GM12878 (cell line): ENCODE measurements around the gene ARAP1. TPM values are rescaled to one million over a fixed set of nuclear protein-coding genes. Genes with fewer than 3 reads are reported as not detected.

Source experiments
- ATAC-seq: fragments of 200-7000 bp; cut with Tn5 transposase; 3 replicates; pipeline ENCODE4 v1.9.1; 2020; ENCODE audit warnings: mild to moderate bottlenecking, moderate library complexity
- BruUV-seq: library from RNA; stranded (reverse); fragments of 400-500 nt; replicated peaks from 2 replicates; lab custom pipeline; 2021; lab: Mats Ljungman, UMichigan
- CTCF ChIA-PET: fragments of 300-600 bp; sonication (Branson Sonifier 250); formaldehyde crosslinking; extraction: SDS; loops from one replicate; lab custom pipeline; 2021; ENCODE audit warnings: inconsistent platforms; lab: Yijun Ruan, JAX
- POLR2A ChIA-PET: fragments of 350-600 bp; formaldehyde crosslinking; extraction: SDS; loops from one replicate; lab custom pipeline; 2021; ENCODE audit warnings: inconsistent platforms; lab: Charles Lee
- RAD21 ChIA-PET: fragments of 300-600 bp; sonication (Branson Sonifier 250); formaldehyde crosslinking; loops from one replicate; lab custom pipeline; 2023; ENCODE audit warnings: antibody characterized with exemption; ENCODE audit not compliant: unreplicated experiment; lab: Charles Lee
- SMC1A ChIA-PET: fragments of 300-600 bp; sonication (Branson Sonifier 250); formaldehyde crosslinking; loops from one replicate; lab custom pipeline; 2023; ENCODE audit not compliant: unreplicated experiment, uncharacterized antibody; lab: Charles Lee
- DNase-seq: peaks from one replicate; pipeline ENCODE4 v3.0.0-alpha.2; 2011; ENCODE audit warnings: low read depth, low spot score
- FAIRE-seq: peaks from 3 replicates; lab custom pipeline; 2011; peaks lifted over from hg19 to GRCh38; lab: Jason Lieb, UNC
- H2AFZ ChIP-seq: 2 replicates; pipeline ENCODE4 v1.6.0; 2011; ENCODE audit warnings: low read depth, low read length, control low read depth; ENCODE audit not compliant: control insufficient read depth
- H3K27ac ChIP-seq: 2 replicates; pipeline ENCODE4 v1.5.1; 2011; ENCODE audit warnings: control low read depth; ENCODE audit not compliant: control insufficient read depth, insufficient read depth
- H3K27me3 ChIP-seq, 2 experiments: replicated peaks in 1 of 2; 2 replicates each; pipeline versions ENCODE4 v1.6.0 to v1.6.1; 2011; ENCODE audit warnings: low read length in 1 of 2; ENCODE audit not compliant: control insufficient read depth in 2 of 2, insufficient read depth in 2 of 2
- H3K36me3 ChIP-seq, 2 experiments: 2 replicates each; pipeline ENCODE4 v1.5.1; 2011; ENCODE audit warnings: low read length in 1 of 2; ENCODE audit not compliant: control insufficient read depth in 2 of 2, insufficient read depth in 2 of 2
- H3K4me1 ChIP-seq: 2 replicates; pipeline ENCODE4 v1.6.1; 2011; ENCODE audit warnings: mild to moderate bottlenecking, low read length, moderate library complexity, mixed read lengths; ENCODE audit not compliant: control insufficient read depth, insufficient read depth
- H3K4me2 ChIP-seq: 2 replicates; pipeline ENCODE4 v1.6.0; 2011; ENCODE audit warnings: control low read depth; ENCODE audit not compliant: control insufficient read depth, insufficient read depth
- H3K4me3 ChIP-seq: fragments of 200-600 bp; sonication (generic); 2 replicates; pipeline ENCODE4 v1.5.1; 2016
- H3K79me2 ChIP-seq: 2 replicates; pipeline ENCODE4 v1.6.0; 2011; ENCODE audit warnings: low read length; ENCODE audit not compliant: control insufficient read depth, insufficient read depth
- H3K9ac ChIP-seq: 2 replicates; pipeline ENCODE4 v1.8.0; 2011; ENCODE audit warnings: low read length, control low read depth, mixed read lengths; ENCODE audit not compliant: control insufficient read depth, insufficient read depth
- H3K9me3 ChIP-seq: replicated peaks from 3 replicates; pipeline ENCODE4 v1.5.1; 2011; ENCODE audit warnings: mild to moderate bottlenecking, low read length; ENCODE audit not compliant: control insufficient read depth, insufficient read depth
- H4K20me1 ChIP-seq: 2 replicates; pipeline ENCODE4 v1.6.0; 2011; ENCODE audit not compliant: control insufficient read depth, insufficient read depth
- BCL11A ChIP-seq: IDR thresholded peaks from 2 replicates; pipeline ENCODE4 v1.6.1; 2011; ENCODE audit warnings: low read depth, low read length
- BHLHE40 ChIP-seq, 2 experiments: fragments of 450-650 bp in 1 of 2; IDR thresholded peaks; 2 replicates each; pipeline ENCODE4 v1.6.1; 2011 to 2017; ENCODE audit warnings: low read depth in 2 of 2, borderline replicate concordance in 1 of 2, improper control_type of control experiment in 1 of 2, low read length in 1 of 2, mild to moderate bottlenecking in 1 of 2
- CHD2 ChIP-seq: IDR thresholded peaks from 2 replicates; pipeline ENCODE4 v1.6.1; 2011; ENCODE audit warnings: low read depth, low read length, improper control_type of control experiment, borderline replicate concordance
- CREB1 ChIP-seq: IDR thresholded peaks from 2 replicates; pipeline ENCODE4 v1.6.1; 2012; ENCODE audit warnings: low read depth, mild to moderate bottlenecking, inconsistent platforms
- ETV6 ChIP-seq, 2 experiments: fragments of 450-650 bp in 1 of 2; IDR thresholded peaks in 1 of 2; conservative IDR thresholded peaks in 1 of 2; 2 replicates each; pipeline ENCODE4 v1.6.1; 2014; ENCODE audit warnings: antibody characterized with exemption in 1 of 2, borderline replicate concordance in 1 of 2, low read depth in 1 of 2, mild to moderate bottlenecking in 1 of 2, moderate library complexity in 1 of 2
- HDGF ChIP-seq: fragments of 450-650 bp; IDR thresholded peaks from 2 replicates; pipeline ENCODE4 v1.6.1; 2016; ENCODE audit warnings: antibody characterized with exemption
- KDM1A ChIP-seq: fragments of 200-600 bp; sonication (generic); IDR thresholded peaks from 2 replicates; pipeline ENCODE4 v1.6.1; 2016; ENCODE audit warnings: borderline replicate concordance
- KLF5 ChIP-seq: fragments of 450-650 bp; IDR thresholded peaks from 2 replicates; pipeline ENCODE4 v1.6.1; 2014; ENCODE audit warnings: mild to moderate bottlenecking; ENCODE audit not compliant: partially characterized antibody
- LARP7 ChIP-seq: fragments of 450-650 bp; IDR thresholded peaks from 2 replicates; pipeline ENCODE4 v1.6.1; 2017; ENCODE audit warnings: mild to moderate bottlenecking
- MEF2B ChIP-seq: fragments of 450-650 bp; IDR thresholded peaks from 2 replicates; pipeline ENCODE4 v1.6.1; 2018; ENCODE audit warnings: mild to moderate bottlenecking, moderate library complexity; ENCODE audit not compliant: partially characterized antibody, poor library complexity, severe bottlenecking
- MYC ChIP-seq: IDR thresholded peaks from 2 replicates; pipeline ENCODE4 v1.6.1; 2011; ENCODE audit warnings: mild to moderate bottlenecking, low read length, moderate library complexity, inconsistent platforms; ENCODE audit not compliant: insufficient read depth, insufficient replicate concordance, insufficient read length, severe bottlenecking
- POLR2A ChIP-seq: IDR thresholded peaks from 2 replicates; pipeline ENCODE4 v1.6.1; 2011; ENCODE audit warnings: low read depth, mild to moderate bottlenecking, low read length
- POU2F2 ChIP-seq: IDR thresholded peaks from 3 replicates; pipeline ENCODE4 v1.6.1; 2011; ENCODE audit warnings: low read depth, mild to moderate bottlenecking, low read length, borderline replicate concordance
- SMARCA5 ChIP-seq: fragments of 450-650 bp; IDR thresholded peaks from 2 replicates; pipeline ENCODE4 v1.6.1; 2017; ENCODE audit warnings: mild to moderate bottlenecking
- SRF ChIP-seq, 2 experiments: IDR thresholded peaks; 2 replicates each; pipeline ENCODE4 v1.6.1; 2011; ENCODE audit warnings: low read depth in 2 of 2, low read length in 2 of 2, mild to moderate bottlenecking in 1 of 2, moderate library complexity in 1 of 2
- TAF1 ChIP-seq: IDR thresholded peaks from 2 replicates; pipeline ENCODE4 v1.6.1; 2011; ENCODE audit warnings: mild to moderate bottlenecking, low read depth, low read length, borderline replicate concordance
- TCF12 ChIP-seq: IDR thresholded peaks from 2 replicates; pipeline ENCODE4 v1.6.1; 2011; ENCODE audit warnings: low read depth, mild to moderate bottlenecking, low read length
- TCF3 ChIP-seq: IDR thresholded peaks from 2 replicates; pipeline ENCODE4 v1.6.1; 2012; ENCODE audit warnings: low read depth, mild to moderate bottlenecking, low read length, borderline replicate concordance; ENCODE audit not compliant: insufficient read depth
- WGBS: methylation state at CpG from one replicate; pipeline ENCODE4 v1.1.6; 2016; ENCODE audit warnings: low lambda C conversion rate; ENCODE audit not compliant: insufficient replicate concordance, insufficient coverage; ENCODE audit errors: missing lambda C conversion rate; 5-methylcytosine and 5-hydroxymethylcytosine counted together
- in situ Hi-C: fragments of 300-500 bp; cut with MboI; formaldehyde crosslinking; loops from 9 replicates; pipeline ENCODE4 v1.14.3; 2018; ENCODE audit warnings: mixed read lengths
- intact Hi-C: fragments of 100-400 bp; cut with micrococcal nuclease; formaldehyde crosslinking; loops from one replicate; pipeline ENCODE4 v1.14.2; 2022; ENCODE audit not compliant: unreplicated experiment
- polyA plus RNA-seq, 11 experiments: library from polyadenylated mRNA; depleted of rRNA in 4 of 11; unstranded in 6 of 11; stranded (reverse) in 5 of 11; fragments of >200 nt; fragmentation: Nextera tagmentation in 4 of 11; fragmentation: Illumina TruSeq in 1 of 11; extraction: Ambion mirVana in 4 of 11; extraction: Trizol in 1 of 11; gene quantifications; 1 replicate in 1 of 11; 2 replicates in 10 of 11; pipeline versions ENCODE4 v1.2.1 to v1.2.3, GENCODE V29; 2011 to 2016; ENCODE audit warnings: inconsistent platforms in 2 of 11, missing spikeins in 2 of 11, low read depth in 1 of 11
- total RNA-seq, 4 experiments: library from RNA; depleted of rRNA in 3 of 4; stranded (reverse); fragments of >200 nt in 3 of 4; fragmentation: Illumina TruSeq in 1 of 4; extraction: Trizol in 1 of 4; gene quantifications; 2 replicates each; pipeline versions ENCODE4 v1.2.1 to v1.2.3, GENCODE V29; 2013 to 2021
- TF ChIP-seq, protein P1 (sequence below): IDR thresholded peaks from 2 replicates; pipeline ENCODE4 v1.6.1; 2012; ENCODE audit warnings: low read length, inconsistent platforms
- TF ChIP-seq, protein P2 (sequence below): fragments of 450-650 bp; formaldehyde crosslinking; IDR thresholded peaks from 2 replicates; pipeline ENCODE4 v1.4.0; 2020; ENCODE audit warnings: mild to moderate bottlenecking, moderate library complexity

ARAP1 gene
- total and polyA plus RNA-seq, 10 of the 15 experiments (the other 5 are each of a cell fraction or from before 2014, with no cell fraction given), result 0.55 to 102 (median 51.0) TPM

DNA sequence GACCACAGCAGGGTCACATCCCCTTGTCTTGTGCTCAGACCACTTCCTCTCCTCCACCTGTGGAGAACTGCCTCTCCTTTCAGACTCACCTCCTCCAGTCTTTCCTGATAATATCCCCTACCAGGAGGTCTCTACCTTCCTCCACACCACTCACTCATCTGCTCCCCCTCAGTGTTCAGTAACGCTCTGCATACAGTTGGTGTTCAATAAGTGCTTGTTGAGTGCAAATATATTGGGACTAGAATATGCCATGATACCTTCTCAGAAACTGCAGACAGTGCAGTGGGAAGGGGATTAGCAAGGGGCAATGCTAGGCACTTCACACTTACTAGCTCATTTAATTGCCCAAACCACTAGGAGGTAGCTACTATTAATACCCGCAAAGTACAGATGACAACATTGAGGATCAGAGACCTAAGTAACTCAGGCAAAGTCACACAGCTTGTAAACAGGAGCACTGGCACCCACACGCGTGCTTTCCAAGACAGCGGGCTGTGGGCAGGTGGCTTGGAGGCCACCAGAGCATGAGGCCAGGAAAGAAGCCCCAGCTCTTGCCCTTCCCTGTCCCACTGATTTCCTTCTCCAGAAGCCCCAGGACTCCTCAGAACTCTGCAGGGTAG lies 69.9 kb downstream of the ARAP1 start:
- Histone ChIP-seq H3K27ac (no peak overlapping the region), H3K4me3 (no peak overlapping the region), H3K4me1 (no peaks in the 10 kb centered on the region), H4K20me1 (peaks cover 3% of the 10 kb centered on the region; the same call in 1 of the 2 replicates), H3K27me3 (no peaks in the 10 kb centered on the region; a peak in 1 of 4 replicates), H3K79me2 (no peaks in the 10 kb centered on the region), H3K4me2 (no peak overlapping the region), H3K9ac (no peak overlapping the region), H3K9me3 (no peaks in the 10 kb centered on the region), H3K36me3 (peaks cover 12 to 17% of the 10 kb centered on the region in 2 experiments; a peak in 3 of 4 replicates), H2AFZ (no peak overlapping the region)
- ChIA-PET POLR2A (interaction anchor here (1.0 kb wide), 1 partner anchor 13 kb away, joined by 3 read pairs; no protein-coding TSS in a partner anchor), SMC1A (interaction anchor here (0.7 to 2.7 kb wide), 4 partner anchors 11 to 96 kb away, joined by 3 to 20 read pairs (median 5); no protein-coding TSS in a partner anchor), RAD21 (interaction anchor here (0.7 to 1.5 kb wide), 4 partner anchors 11 to 97 kb away, joined by 3 to 5 read pairs (median 4); no protein-coding TSS in a partner anchor), CTCF (interaction anchor here (1.0 to 7.1 kb wide), 8 partner anchors 10 to 557 kb away, joined by 3 to 130 read pairs (median 11); no protein-coding TSS in a partner anchor)
- DNase-seq, result no peak
- WGBS, result 100% methylated on average over 5 of the region's 5 CpGs
- intact Hi-C loops (loop anchor here (5.0 kb wide), 1 partner anchor 210 kb away; no protein-coding TSS in a partner anchor), in situ Hi-C loops (no loop called here)
- BruUV-seq, result no TSS peak
- ATAC-seq, result no peak
- FAIRE-seq, result no peak
- TF ChIP-seq POU2F2 (no peak), HDGF (no peak), CREB1 (no peak), TCF12 (no peak), LARP7 (no peak), POLR2A (peak; percentile 9; the same call in 1 of the 2 replicates), KLF5 (no peak), MYC (no peak), CHD2 (no peak), KDM1A (no peak), BCL11A (no peak), SRF (IDR thresholded peaks at IDR 0.05; ENCODE audit: low read depth in 2 of 2, low read length in 2 of 2) (no peak), TAF1 (no peak), BHLHE40 (IDR thresholded peaks at IDR 0.05; ENCODE audit: borderline replicate concordance in 1 of 2, low read depth in 2 of 2, low read length in 1 of 2) (no peak), MEF2B (no peak), TCF3 (no peak), SMARCA5 (no peak), ETV6 (conservative IDR thresholded peaks at IDR 0.05 in 1 of 2, IDR thresholded peaks at IDR 0.05 in 1 of 2; ENCODE audit: borderline replicate concordance in 1 of 2, low read depth in 1 of 2) (no peak)
- TF ChIP-seq, protein P1, sequence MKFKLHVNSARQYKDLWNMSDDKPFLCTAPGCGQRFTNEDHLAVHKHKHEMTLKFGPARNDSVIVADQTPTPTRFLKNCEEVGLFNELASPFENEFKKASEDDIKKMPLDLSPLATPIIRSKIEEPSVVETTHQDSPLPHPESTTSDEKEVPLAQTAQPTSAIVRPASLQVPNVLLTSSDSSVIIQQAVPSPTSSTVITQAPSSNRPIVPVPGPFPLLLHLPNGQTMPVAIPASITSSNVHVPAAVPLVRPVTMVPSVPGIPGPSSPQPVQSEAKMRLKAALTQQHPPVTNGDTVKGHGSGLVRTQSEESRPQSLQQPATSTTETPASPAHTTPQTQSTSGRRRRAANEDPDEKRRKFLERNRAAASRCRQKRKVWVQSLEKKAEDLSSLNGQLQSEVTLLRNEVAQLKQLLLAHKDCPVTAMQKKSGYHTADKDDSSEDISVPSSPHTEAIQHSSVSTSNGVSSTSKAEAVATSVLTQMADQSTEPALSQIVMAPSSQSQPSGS, result 0 out of 2 replicates have a peak, but pooled peaks have one; percentile 26
- TF ChIP-seq, protein P2, sequence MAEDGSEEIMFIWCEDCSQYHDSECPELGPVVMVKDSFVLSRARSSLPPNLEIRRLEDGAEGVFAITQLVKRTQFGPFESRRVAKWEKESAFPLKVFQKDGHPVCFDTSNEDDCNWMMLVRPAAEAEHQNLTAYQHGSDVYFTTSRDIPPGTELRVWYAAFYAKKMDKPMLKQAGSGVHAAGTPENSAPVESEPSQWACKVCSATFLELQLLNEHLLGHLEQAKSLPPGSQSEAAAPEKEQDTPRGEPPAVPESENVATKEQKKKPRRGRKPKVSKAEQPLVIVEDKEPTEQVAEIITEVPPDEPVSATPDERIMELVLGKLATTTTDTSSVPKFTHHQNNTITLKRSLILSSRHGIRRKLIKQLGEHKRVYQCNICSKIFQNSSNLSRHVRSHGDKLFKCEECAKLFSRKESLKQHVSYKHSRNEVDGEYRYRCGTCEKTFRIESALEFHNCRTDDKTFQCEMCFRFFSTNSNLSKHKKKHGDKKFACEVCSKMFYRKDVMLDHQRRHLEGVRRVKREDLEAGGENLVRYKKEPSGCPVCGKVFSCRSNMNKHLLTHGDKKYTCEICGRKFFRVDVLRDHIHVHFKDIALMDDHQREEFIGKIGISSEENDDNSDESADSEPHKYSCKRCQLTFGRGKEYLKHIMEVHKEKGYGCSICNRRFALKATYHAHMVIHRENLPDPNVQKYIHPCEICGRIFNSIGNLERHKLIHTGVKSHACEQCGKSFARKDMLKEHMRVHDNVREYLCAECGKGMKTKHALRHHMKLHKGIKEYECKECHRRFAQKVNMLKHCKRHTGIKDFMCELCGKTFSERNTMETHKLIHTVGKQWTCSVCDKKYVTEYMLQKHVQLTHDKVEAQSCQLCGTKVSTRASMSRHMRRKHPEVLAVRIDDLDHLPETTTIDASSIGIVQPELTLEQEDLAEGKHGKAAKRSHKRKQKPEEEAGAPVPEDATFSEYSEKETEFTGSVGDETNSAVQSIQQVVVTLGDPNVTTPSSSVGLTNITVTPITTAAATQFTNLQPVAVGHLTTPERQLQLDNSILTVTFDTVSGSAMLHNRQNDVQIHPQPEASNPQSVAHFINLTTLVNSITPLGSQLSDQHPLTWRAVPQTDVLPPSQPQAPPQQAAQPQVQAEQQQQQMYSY (CRISPR knock-in tag), result 0 out of 2 replicates have a peak, but pooled peaks have one; percentile 16
